ENCODE measurements around the gene FTO.

DNA sequence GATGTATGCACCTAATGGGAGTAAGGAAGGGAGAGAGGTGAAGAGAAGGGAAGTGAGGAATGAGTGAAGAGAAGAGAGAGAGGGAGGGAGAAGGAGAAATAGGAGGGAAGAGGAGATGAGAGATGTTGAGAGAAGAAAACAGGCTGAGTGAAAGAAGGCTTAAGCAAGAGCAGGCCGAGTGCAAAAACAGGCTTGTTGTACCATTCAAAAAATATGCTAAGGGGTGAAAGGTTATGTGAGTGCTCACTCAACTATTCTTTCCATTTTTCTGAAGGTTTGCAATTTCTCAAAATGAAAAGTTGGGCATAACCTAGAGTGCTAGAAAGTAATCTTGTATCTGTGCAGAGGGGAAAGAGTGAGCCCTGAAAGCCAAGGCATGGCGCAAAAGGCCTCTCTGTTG is 23.2 kb upstream of the FTO start:
- TF ChIP-seq, protein P1, sequence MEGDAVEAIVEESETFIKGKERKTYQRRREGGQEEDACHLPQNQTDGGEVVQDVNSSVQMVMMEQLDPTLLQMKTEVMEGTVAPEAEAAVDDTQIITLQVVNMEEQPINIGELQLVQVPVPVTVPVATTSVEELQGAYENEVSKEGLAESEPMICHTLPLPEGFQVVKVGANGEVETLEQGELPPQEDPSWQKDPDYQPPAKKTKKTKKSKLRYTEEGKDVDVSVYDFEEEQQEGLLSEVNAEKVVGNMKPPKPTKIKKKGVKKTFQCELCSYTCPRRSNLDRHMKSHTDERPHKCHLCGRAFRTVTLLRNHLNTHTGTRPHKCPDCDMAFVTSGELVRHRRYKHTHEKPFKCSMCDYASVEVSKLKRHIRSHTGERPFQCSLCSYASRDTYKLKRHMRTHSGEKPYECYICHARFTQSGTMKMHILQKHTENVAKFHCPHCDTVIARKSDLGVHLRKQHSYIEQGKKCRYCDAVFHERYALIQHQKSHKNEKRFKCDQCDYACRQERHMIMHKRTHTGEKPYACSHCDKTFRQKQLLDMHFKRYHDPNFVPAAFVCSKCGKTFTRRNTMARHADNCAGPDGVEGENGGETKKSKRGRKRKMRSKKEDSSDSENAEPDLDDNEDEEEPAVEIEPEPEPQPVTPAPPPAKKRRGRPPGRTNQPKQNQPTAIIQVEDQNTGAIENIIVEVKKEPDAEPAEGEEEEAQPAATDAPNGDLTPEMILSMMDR (IDR thresholded peaks at IDR 0.05; ENCODE audit: poor library complexity), result no peak
- TF ChIP-seq EZH2 (IDR thresholded peaks at IDR 0.05; ENCODE audit: borderline replicate concordance) (no peak), EZH2phosphoT487 (IDR thresholded peaks at IDR 0.05; ENCODE audit: low read depth, severe bottlenecking, unreplicated experiment) (no peak)

Data from hepatocyte (in vitro differentiated cells).